AG04450 (cell line): Measurements from ENCODE around the gene RNF151. TPM values are rescaled to one million over a fixed set of nuclear protein-coding genes. Genes with fewer than 3 reads are reported as not detected.
A peak's percentile ranks its signal among the peaks of the same experiment; 100 is the strongest.

Experiments used
- CTCF ChIA-PET: fragments of 300-600, 350-600 bp; formaldehyde crosslinking; extraction: SDS; loops from one replicate; lab custom pipeline; 2022; ENCODE audit warnings: antibody characterized with exemption, inconsistent platforms; lab: Charles Lee
- POLR2A ChIA-PET: fragments of 350-600 bp; formaldehyde crosslinking; extraction: SDS; loops from one replicate; lab custom pipeline; 2021; ENCODE audit warnings: antibody characterized with exemption, inconsistent platforms; lab: Yijun Ruan, JAX
- DNase-seq: peaks from one replicate; pipeline ENCODE4 v3.0.0-alpha.2; 2011; ENCODE audit warnings: low read depth, low spot score
- H3K27ac ChIP-seq: one replicate; pipeline ENCODE4 v1.5.1; 2012; ENCODE audit warnings: low read depth, low read length, control low read depth
- H3K27me3 ChIP-seq: one replicate; pipeline ENCODE4 v1.6.0; 2012; ENCODE audit warnings: low read length; ENCODE audit not compliant: control insufficient read depth, insufficient read depth
- H3K4me3 ChIP-seq: 2 replicates; pipeline ENCODE4 v1.5.1; 2011; ENCODE audit warnings: mild to moderate bottlenecking, low read depth, low read length, control low read depth
- H3K9me3 ChIP-seq: 2 replicates; pipeline ENCODE4 v1.5.1; 2012; ENCODE audit warnings: low read length; ENCODE audit not compliant: control insufficient read depth, insufficient read depth
- polyA plus RNA-seq: library from polyadenylated mRNA; depleted of rRNA; stranded (reverse); fragments of >200 nt; gene quantifications from 2 replicates; pipeline ENCODE4 v1.2.3, GENCODE V29; 2011
- TF ChIP-seq, protein P1 (sequence below): IDR thresholded peaks from 2 replicates; pipeline ENCODE4 v1.5.1; 2011; ENCODE audit warnings: low read depth, low read length, control low read depth, inconsistent platforms

Gene RNF151
- polyA plus RNA-seq, 1 experiment = not detected

DNA sequence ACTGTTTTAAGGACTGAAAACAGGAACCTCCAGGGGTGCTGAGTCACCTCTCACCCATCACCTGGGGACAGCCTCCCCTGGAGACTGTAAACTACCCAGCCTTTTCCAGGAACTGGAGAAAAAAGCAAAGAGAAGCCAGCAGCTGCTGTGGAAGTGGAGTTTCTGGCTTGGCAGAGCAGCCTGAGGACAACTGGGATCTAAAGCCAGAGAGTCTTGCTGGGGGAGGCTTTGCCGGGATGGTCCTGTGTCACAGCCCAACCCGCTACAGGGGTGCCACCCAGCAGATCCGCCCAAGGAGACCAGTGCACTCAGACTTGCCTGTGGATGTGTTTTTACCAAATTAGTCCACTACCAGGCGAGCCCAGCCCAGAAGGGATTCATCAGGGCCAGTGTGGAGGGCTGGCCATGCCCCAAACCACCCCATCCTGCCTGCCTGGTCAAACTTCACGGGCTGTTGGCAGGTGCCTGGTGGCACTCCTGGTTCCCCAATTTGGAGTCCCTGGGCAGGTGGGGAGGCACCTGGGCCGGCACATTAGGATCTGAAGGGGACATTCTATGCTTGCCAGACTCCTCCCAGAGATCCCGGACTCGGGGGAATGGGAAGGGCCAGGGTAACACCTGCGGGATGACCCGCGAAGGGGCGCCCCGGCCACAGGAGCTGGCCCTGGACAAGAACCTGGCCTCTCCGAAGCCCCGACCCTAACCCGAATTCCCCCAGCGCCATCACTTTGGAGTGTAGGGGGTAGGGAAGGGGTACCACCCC lies 24.4 kb upstream of the RNF151 start:
- Histone ChIP-seq H3K27ac (no peak overlapping the region), H3K27me3 (no peaks in the 10 kb centered on the region), H3K4me3 (peak overlapping the region; percentile 88), H3K9me3 (no peaks in the 10 kb centered on the region; the same call in 1 of the 2 replicates)
- POLR2A ChIA-PET = interaction anchor here (0.7 to 1.9 kb wide), 3 partner anchors 22 to 263 kb away, joined by 5 to 15 read pairs (median 6); partner anchors contain the start of gene RPS2
- TF ChIP-seq, protein P1, sequence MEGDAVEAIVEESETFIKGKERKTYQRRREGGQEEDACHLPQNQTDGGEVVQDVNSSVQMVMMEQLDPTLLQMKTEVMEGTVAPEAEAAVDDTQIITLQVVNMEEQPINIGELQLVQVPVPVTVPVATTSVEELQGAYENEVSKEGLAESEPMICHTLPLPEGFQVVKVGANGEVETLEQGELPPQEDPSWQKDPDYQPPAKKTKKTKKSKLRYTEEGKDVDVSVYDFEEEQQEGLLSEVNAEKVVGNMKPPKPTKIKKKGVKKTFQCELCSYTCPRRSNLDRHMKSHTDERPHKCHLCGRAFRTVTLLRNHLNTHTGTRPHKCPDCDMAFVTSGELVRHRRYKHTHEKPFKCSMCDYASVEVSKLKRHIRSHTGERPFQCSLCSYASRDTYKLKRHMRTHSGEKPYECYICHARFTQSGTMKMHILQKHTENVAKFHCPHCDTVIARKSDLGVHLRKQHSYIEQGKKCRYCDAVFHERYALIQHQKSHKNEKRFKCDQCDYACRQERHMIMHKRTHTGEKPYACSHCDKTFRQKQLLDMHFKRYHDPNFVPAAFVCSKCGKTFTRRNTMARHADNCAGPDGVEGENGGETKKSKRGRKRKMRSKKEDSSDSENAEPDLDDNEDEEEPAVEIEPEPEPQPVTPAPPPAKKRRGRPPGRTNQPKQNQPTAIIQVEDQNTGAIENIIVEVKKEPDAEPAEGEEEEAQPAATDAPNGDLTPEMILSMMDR = no peak
- CTCF ChIA-PET = interaction anchor here (0.5 to 1.4 kb wide), 3 partner anchors 13 to 200 kb away, joined by 3 to 6 read pairs (median 3); no protein-coding TSS in a partner anchor
- DNase-seq = no peak

DNA sequence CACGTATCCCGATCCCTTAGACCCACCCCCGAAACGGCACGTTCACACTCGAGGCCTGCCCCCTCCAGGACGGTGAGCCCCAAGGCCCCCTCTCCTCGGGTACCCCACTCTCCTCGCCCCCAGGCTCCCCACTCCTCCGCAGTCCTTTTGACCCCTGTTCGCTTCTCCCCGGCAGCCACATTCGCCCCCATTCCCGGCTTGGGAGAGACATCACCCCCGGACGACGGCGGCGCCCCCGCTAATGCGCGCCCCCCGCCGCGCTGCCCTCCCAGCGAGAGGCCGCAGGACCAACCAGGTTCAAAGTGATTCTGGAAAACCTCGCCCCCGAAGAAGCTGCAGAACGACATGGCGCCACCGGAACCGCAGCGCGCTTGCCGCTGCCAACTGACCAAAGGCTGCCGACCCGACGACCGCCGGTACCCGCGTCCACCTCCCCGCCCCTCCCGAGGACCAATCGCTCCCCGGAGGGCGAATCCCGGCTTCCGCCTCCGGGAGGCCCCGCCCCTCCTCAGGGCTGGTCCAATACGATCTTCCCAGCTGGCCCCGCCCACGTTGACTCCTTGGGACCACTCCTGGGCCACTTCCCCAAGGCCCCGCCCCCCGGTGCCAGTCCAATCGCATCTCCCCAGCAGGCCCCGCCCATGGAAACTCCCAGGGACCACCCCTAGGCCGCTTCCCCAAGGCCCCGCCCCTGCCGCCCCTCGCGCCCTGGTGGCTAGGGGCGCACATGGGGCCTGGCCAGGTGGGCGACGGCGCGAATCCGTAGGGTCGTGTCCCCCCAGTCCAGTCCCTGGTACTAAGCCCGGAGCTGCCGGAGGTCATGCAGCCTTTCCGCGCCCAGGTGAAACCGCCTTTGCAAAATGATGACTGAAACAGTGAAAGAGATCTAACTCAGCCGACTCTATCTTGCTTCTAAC lies 23.6 kb upstream of the RNF151 start, which contains the start of gene MSRB1:
MSRB1 (minus strand) TSS at position 390 of the 917 bp plus-strand sequence; CDS start at position 347, 43 bp downstream.
- peak; percentile 94 for DNase-seq
- Histone ChIP-seq H3K9me3 (no peaks in the 10 kb centered on the region; the same call in 1 of the 2 replicates), H3K27me3 (no peaks in the 10 kb centered on the region), H3K4me3 (peak within 1 kb of the TSS; percentile 88), H3K27ac (no peak within 1 kb of the TSS)
- CTCF ChIA-PET = interaction anchor here (1.2 kb wide), 1 partner anchor 80 kb away, joined by 3 read pairs; no protein-coding TSS in a partner anchor
- POLR2A ChIA-PET = interaction anchor here (0.6 to 1.9 kb wide), 7 partner anchors 9 to 274 kb away, joined by 3 to 15 read pairs (median 5); partner anchors contain the start of gene RPS2
- TF ChIP-seq, protein P1 = no peak

DNA sequence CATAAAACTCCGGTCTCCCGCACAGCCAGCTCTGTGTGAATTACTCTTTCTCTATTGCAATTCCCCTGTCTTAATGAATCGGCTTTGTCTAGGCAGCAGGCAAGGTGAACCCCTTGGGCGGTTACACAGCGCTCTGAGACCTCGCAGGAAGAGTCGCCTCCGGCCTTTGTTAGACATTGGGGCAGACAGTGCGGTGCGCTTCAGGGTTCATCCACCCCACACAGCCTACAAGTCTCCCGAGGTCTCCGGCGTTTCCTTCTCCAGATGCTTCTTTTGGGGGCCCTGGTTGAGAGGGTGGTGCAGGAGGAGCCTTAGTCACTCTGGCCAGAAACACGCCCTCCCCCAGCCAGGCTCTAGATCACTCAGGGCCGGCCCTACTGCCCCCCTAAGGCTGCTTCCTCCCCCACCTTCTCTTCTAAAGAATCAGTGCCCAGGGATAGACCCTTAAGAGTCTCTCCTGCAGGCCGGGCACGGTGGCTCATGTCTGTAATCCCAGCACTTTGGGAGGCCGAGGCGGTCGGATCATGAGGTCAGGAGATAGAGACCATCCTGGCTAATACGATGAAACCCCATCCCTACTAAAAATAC lies 21.9 kb upstream of the RNF151 start:
- no peak overlapping the region for H3K4me3 ChIP-seq
- no peaks in the 10 kb centered on the region; the same call in 1 of the 2 replicates for H3K9me3 ChIP-seq
- no peaks in the 10 kb centered on the region for H3K27me3 ChIP-seq
- ChIA-PET POLR2A (interaction anchor here (1.6 to 1.9 kb wide), 2 partner anchors 13 to 20 kb away, joined by 5 to 6 read pairs; partner anchors contain the start of gene RPS2), CTCF (no interaction called here)
- H3K27ac ChIP-seq = no peak overlapping the region
- DNase-seq = no peak
- TF ChIP-seq, protein P1 = no peak

- ChIA-PET POLR2A (interaction anchor here (1.6 kb wide), 1 partner anchor 19 kb away, joined by 5 read pairs; the partner anchor contains the start of gene RPS2), CTCF (no interaction called here)
- no peak for DNase-seq
- H3K4me3 ChIP-seq = no peak overlapping the region
- no peaks in the 10 kb centered on the region; the same call in 1 of the 2 replicates for H3K9me3 ChIP-seq
- no peaks in the 10 kb centered on the region for H3K27me3 ChIP-seq
- H3K27ac ChIP-seq = no peak overlapping the region
- TF ChIP-seq, protein P1 = no peak
Measured at GRCh38 chr16:1945559-1946391, 20.9 kb upstream of the RNF151 start.
